Endothelial cell of umbilical vein (primary cell): ENCODE measurements around the gene MC1R. TPM values are rescaled to one million over a fixed set of nuclear protein-coding genes. Genes with fewer than 3 reads are reported as not detected.
"Not testable (repeated sequence)": the region's sequence is repeated elsewhere in the genome, so short reads cannot be mapped to it uniquely, and the experiment has no call there.

Source experiments
- BruUV-seq: library from RNA; stranded (reverse); fragments of 400-500 nt; replicated peaks from 2 replicates; lab custom pipeline; 2021; lab: Mats Ljungman, UMichigan
- CTCF ChIA-PET: fragments of 300-600, 350-600 bp; sonication (Branson Sonifier 250); formaldehyde crosslinking; loops from one replicate; lab custom pipeline; 2021; ENCODE audit warnings: antibody characterized with exemption, inconsistent platforms; lab: Charles Lee
- POLR2A ChIA-PET: fragments of 300-600, 350-600 bp; sonication (Branson Sonifier 250); formaldehyde crosslinking; loops from one replicate; lab custom pipeline; 2021; ENCODE audit warnings: antibody characterized with exemption, inconsistent platforms; lab: Charles Lee
- DNase-seq: peaks from one replicate; pipeline ENCODE4 v3.0.0-alpha.2; 2011; ENCODE audit warnings: low read depth, low spot score
- FAIRE-seq: peaks from 2 replicates; lab custom pipeline; 2011; peaks lifted over from hg19 to GRCh38; lab: Jason Lieb, UNC
- H2AFZ ChIP-seq: 2 replicates; pipeline ENCODE4 v1.6.0; 2012; ENCODE audit warnings: low read depth, low read length, control low read depth, inconsistent platforms
- H3K27ac ChIP-seq: 2 replicates; pipeline ENCODE4 v1.5.1; 2011; ENCODE audit warnings: low read depth, mild to moderate bottlenecking, control low read depth, low read length, moderate library complexity; ENCODE audit not compliant: insufficient read depth
- H3K27me3 ChIP-seq, 2 experiments: 2 replicates each; pipeline versions ENCODE4 v1.6.0 to v1.6.1; 2011; ENCODE audit warnings: low read length in 2 of 2, mixed read lengths in 1 of 2; ENCODE audit not compliant: control insufficient read depth in 2 of 2, insufficient read depth in 2 of 2
- H3K36me3 ChIP-seq, 2 experiments: 2 replicates in 1 of 2; 3 replicates in 1 of 2; pipeline ENCODE4 v1.5.1; 2011; ENCODE audit warnings: low read length in 2 of 2, mild to moderate bottlenecking in 1 of 2, moderate library complexity in 1 of 2; ENCODE audit not compliant: control insufficient read depth in 2 of 2, insufficient read depth in 2 of 2; ENCODE audit errors: extremely low read depth in 1 of 2
- H3K4me1 ChIP-seq: 3 replicates; pipeline ENCODE4 v1.5.1; 2011; ENCODE audit warnings: mild to moderate bottlenecking, low read length; ENCODE audit not compliant: control insufficient read depth, insufficient read depth; ENCODE audit errors: extremely low read depth
- H3K4me2 ChIP-seq: 2 replicates; pipeline ENCODE4 v1.6.1; 2011; ENCODE audit warnings: low read length, control low read depth, mixed read lengths; ENCODE audit not compliant: insufficient read depth
- H3K4me3 ChIP-seq, 3 experiments: fragments of 200-600 bp in 1 of 3; sonication (generic), shearing (Covaris generic) in 1 of 3; replicated peaks in 1 of 3; 2 replicates each; pipeline ENCODE4 v1.5.1; 2011 to 2016; ENCODE audit warnings: control low read depth in 3 of 3, low read length in 3 of 3, mild to moderate bottlenecking in 2 of 3, inconsistent platforms in 1 of 3, low read depth in 1 of 3, moderate library complexity in 1 of 3; ENCODE audit not compliant: insufficient read depth in 1 of 3
- H3K79me2 ChIP-seq: 2 replicates; pipeline ENCODE4 v1.6.0; 2012; ENCODE audit warnings: low read length, inconsistent platforms; ENCODE audit not compliant: control insufficient read depth, insufficient read depth
- H3K9ac ChIP-seq: replicated peaks from 2 replicates; pipeline ENCODE3; 2011; ENCODE audit warnings: low read length, control low read depth; ENCODE audit not compliant: insufficient read depth; ENCODE audit errors: extremely low read depth
- H3K9me1 ChIP-seq: replicated peaks from 3 replicates; pipeline ENCODE4 v1.6.0; 2011; ENCODE audit warnings: mild to moderate bottlenecking, low read length; ENCODE audit not compliant: control insufficient read depth, insufficient read depth; ENCODE audit errors: extremely low read depth
- H3K9me3 ChIP-seq: replicated peaks from 2 replicates; pipeline ENCODE4 v1.5.1; 2012; ENCODE audit warnings: low read length, inconsistent platforms; ENCODE audit not compliant: control insufficient read depth, insufficient read depth
- H4K20me1 ChIP-seq: replicated peaks from 2 replicates; pipeline ENCODE3; 2011; ENCODE audit warnings: mild to moderate bottlenecking, low read length; ENCODE audit not compliant: control insufficient read depth, insufficient read depth; ENCODE audit errors: extremely low read depth
- EZH2 ChIP-seq: IDR thresholded peaks from 2 replicates; pipeline ENCODE4 v1.6.1; 2012; ENCODE audit warnings: borderline replicate concordance, low read depth, mild to moderate bottlenecking, moderate library complexity, low read length, inconsistent platforms; ENCODE audit not compliant: severe bottlenecking
- FOS ChIP-seq: IDR thresholded peaks from 2 replicates; pipeline ENCODE4 v1.6.1; 2011; ENCODE audit warnings: mild to moderate bottlenecking, low read length, moderate library complexity, borderline replicate concordance; ENCODE audit not compliant: insufficient read depth
- GATA2 ChIP-seq: IDR thresholded peaks from 2 replicates; pipeline ENCODE4 v1.7.0; 2011; ENCODE audit warnings: low read depth, mild to moderate bottlenecking, moderate library complexity, mixed read lengths, low read length; ENCODE audit not compliant: insufficient read length, insufficient read depth
- JUN ChIP-seq: IDR thresholded peaks from 2 replicates; pipeline ENCODE4 v1.6.1; 2011; ENCODE audit warnings: borderline replicate concordance, low read depth; ENCODE audit not compliant: insufficient read length, insufficient read depth
- MYC ChIP-seq: IDR thresholded peaks from one replicate; pipeline ENCODE4 v1.6.1; 2011; ENCODE audit warnings: mild to moderate bottlenecking, low read depth, low read length
- POLR2A ChIP-seq: IDR thresholded peaks from 2 replicates; pipeline ENCODE4 v1.6.1; 2012; ENCODE audit warnings: low read depth, mild to moderate bottlenecking, control low read depth, low read length
- POLR2AphosphoS5 ChIP-seq: IDR thresholded peaks from 2 replicates; pipeline ENCODE4 v1.6.1; 2012; ENCODE audit warnings: low read depth, mild to moderate bottlenecking, control low read depth, low read length, moderate library complexity; ENCODE audit not compliant: insufficient read depth
- dilution Hi-C: fragments of 300-500 bp; cut with MboI; formaldehyde crosslinking; loops from one replicate; pipeline ENCODE4 v1.15.0; 2019; ENCODE audit warnings: low sequenced_read_pairs; ENCODE audit not compliant: extremely low pct_ligation_motif_present
- intact Hi-C: fragments of 100-400 bp; cut with micrococcal nuclease; formaldehyde crosslinking; loops from one replicate; pipeline ENCODE4 v1.10.0; 2022
- polyA plus RNA-seq, 4 experiments: library from polyadenylated mRNA; depleted of rRNA in 3 of 4; stranded (reverse) in 3 of 4; unstranded in 1 of 4; fragments of >200 nt; gene quantifications; 2 replicates each; pipeline versions ENCODE4 v1.2.1 to v1.2.3, GENCODE V29; 2011 to 2012; ENCODE audit warnings: missing spikeins in 1 of 4
- total RNA-seq: library from RNA; stranded (reverse); gene quantifications from 2 replicates; pipeline ENCODE4 v1.2.3, GENCODE V29; 2021
- TF ChIP-seq, protein P1 (sequence below): IDR thresholded peaks from 2 replicates; pipeline ENCODE4 v1.6.1; 2011; ENCODE audit not compliant: insufficient read depth, insufficient read length
- TF ChIP-seq, protein P2 (sequence below), 2 donors: IDR thresholded peaks; 1 replicate in 1 of 2; 2 replicates in 1 of 2; pipeline ENCODE4 v1.5.1; 2011; ENCODE audit warnings: low read length in 2 of 2, mild to moderate bottlenecking in 2 of 2, moderate library complexity in 2 of 2, control low read depth in 1 of 2, inconsistent platforms in 1 of 2, low read depth in 1 of 2; ENCODE audit not compliant: insufficient read depth in 1 of 2; ENCODE audit errors: extremely low read depth in 1 of 2

MC1R gene
- total and polyA plus RNA-seq, 2 donors (not counting 3 experiments of a cell fraction or from before 2014, with no cell fraction given) = 4.0 to 4.9 TPM

DNA sequence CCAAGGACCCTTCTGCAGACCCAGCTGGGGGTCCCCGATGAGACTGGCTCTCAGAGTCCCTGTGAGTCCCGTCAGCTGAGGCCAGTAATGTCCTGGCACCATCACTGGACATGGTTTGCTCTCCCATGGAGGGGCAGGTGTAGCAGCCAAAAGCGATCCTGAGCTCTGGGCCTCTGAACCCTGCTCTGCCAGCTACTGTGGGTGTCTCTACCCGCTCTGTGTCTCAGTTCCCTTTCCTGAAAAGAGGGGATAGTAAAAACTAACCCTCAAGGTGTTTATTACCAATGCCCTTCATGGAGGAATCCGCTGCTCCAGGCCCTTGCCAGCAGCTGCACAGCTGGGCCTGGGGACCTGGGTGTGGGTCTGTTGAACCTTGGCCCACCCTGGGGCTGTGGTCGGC lies 13.3 kb downstream of the MC1R start:
- ChIA-PET CTCF (no interaction called here), POLR2A (interaction anchor here (0.9 kb wide), 1 partner anchor 9 kb away, joined by 3 read pairs; no protein-coding TSS in a partner anchor)
- intact Hi-C loops = no loop called here
- Histone ChIP-seq H3K36me3 (peaks cover 15 to 33% of the 10 kb centered on the region in 2 experiments), H3K9me1 (no peaks in the 10 kb centered on the region), H2AFZ (no peak overlapping the region), H3K27me3 (no peaks in the 10 kb centered on the region), H3K9me3 (no peaks in the 10 kb centered on the region), H3K4me2 (no peak overlapping the region), H4K20me1 (peaks cover 4% of the 10 kb centered on the region), H3K27ac (no peak overlapping the region), H3K4me1 (no peaks in the 10 kb centered on the region), H3K4me3 (no peak overlapping the region), H3K9ac (no peak overlapping the region), H3K79me2 (peaks cover 5% of the 10 kb centered on the region)
- TF ChIP-seq JUN (no peak), FOS (no peak), GATA2 (no peak), POLR2AphosphoS5 (no peak), EZH2 (no peak), MYC (no peak), POLR2A (no peak)
- TF ChIP-seq, protein P1, sequence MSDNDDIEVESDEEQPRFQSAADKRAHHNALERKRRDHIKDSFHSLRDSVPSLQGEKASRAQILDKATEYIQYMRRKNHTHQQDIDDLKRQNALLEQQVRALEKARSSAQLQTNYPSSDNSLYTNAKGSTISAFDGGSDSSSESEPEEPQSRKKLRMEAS = no peak
- TF ChIP-seq, protein P2, sequence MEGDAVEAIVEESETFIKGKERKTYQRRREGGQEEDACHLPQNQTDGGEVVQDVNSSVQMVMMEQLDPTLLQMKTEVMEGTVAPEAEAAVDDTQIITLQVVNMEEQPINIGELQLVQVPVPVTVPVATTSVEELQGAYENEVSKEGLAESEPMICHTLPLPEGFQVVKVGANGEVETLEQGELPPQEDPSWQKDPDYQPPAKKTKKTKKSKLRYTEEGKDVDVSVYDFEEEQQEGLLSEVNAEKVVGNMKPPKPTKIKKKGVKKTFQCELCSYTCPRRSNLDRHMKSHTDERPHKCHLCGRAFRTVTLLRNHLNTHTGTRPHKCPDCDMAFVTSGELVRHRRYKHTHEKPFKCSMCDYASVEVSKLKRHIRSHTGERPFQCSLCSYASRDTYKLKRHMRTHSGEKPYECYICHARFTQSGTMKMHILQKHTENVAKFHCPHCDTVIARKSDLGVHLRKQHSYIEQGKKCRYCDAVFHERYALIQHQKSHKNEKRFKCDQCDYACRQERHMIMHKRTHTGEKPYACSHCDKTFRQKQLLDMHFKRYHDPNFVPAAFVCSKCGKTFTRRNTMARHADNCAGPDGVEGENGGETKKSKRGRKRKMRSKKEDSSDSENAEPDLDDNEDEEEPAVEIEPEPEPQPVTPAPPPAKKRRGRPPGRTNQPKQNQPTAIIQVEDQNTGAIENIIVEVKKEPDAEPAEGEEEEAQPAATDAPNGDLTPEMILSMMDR (IDR thresholded peaks at IDR 0.05; ENCODE audit: extremely low read depth in 1 of 2, insufficient read depth in 1 of 2, low read depth in 1 of 2, low read length in 2 of 2) = no peak
- BruUV-seq = no TSS peak
- dilution Hi-C loops = no loop called here
- no peak for FAIRE-seq
- no peak for DNase-seq

DNA sequence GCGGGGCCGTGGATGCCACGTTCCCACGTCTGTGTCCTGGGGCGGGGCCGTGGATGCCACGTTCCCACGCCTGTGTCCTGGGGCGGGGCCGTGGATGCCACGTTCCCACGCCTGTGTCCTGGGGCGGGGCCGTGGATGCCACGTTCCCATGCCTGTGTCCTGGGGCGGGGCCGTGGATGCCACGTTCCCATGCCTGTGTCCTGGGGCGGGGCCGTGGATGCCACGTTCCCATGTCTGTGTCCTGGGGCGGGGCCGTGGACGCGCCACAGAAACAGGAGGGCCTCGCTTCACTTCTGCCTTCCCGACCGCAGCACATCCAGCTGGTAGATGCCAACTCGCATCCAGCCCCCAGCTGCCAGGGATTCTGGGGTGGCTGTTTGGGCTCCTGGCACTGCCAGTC lies 15.4 kb downstream of the MC1R start:
- H2AFZ ChIP-seq, H3K9me1 ChIP-seq, H3K4me1 ChIP-seq, H4K20me1 ChIP-seq, POLR2A ChIA-PET, DNase-seq, FAIRE-seq, H3K27me3 ChIP-seq, H3K9ac ChIP-seq, H3K4me2 ChIP-seq, intact Hi-C loops, H3K79me2 ChIP-seq, dilution Hi-C loops, H3K4me3 ChIP-seq, BruUV-seq, H3K9me3 ChIP-seq, CTCF ChIA-PET, H3K27ac ChIP-seq: not testable (repeated sequence)
- H3K36me3 ChIP-seq = peaks cover 11 to 33% of the 10 kb centered on the region in 2 experiments
